ENCODE measurements around the gene EIF2S2. TPM values are rescaled to one million over a fixed set of nuclear protein-coding genes. Genes with fewer than 3 reads are reported as not detected.
A peak's percentile ranks its signal among the peaks of the same experiment; 100 is the strongest.
"Not testable (repeated sequence)": the region's sequence is repeated elsewhere in the genome, so short reads cannot be mapped to it uniquely, and the experiment has no call there.

EIF2S2 gene
- total and polyA plus RNA-seq, 2 donors: 54.8 to 58.1 TPM

GRCh38 chr20:34132491-34132890, 20.4 kb upstream of the EIF2S2 start:
- H3K27ac ChIP-seq (ENCODE audit: low read depth); H3K36me3 ChIP-seq (ENCODE audit: insufficient read depth); H3K4me3 ChIP-seq (ENCODE audit: low read depth, low read length); DNase-seq (ENCODE audit: extremely low spot score); H3K4me1 ChIP-seq (ENCODE audit: insufficient read depth): not testable (repeated sequence)
- 92% methylated on average over 26 of the region's 26 CpGs for WGBS

GRCh38 chr20:34131491-34131890, 19.4 kb upstream of the EIF2S2 start:
- 73% methylated on average over 4 of the region's 4 CpGs for WGBS
- DNase-seq (ENCODE audit: extremely low spot score): no peak

GRCh38 chr20:34129518-34130162, 17.6 kb upstream of the EIF2S2 start:
- DNase-seq (ENCODE audit: extremely low spot score): no peak
- no peak overlapping the region for H3K4me3 ChIP-seq (ENCODE audit: low read depth, low read length)
- 3% methylated on average over 10 of the region's 10 CpGs for WGBS

More at GRCh38 chr20:34131491-34131890, 19.4 kb upstream of the EIF2S2 start:
- no peak overlapping the region for H3K4me3 ChIP-seq (ENCODE audit: low read depth, low read length)
- no peak overlapping the region for H3K27ac ChIP-seq (ENCODE audit: low read depth)
- H3K36me3 ChIP-seq (ENCODE audit: insufficient read depth): no peaks in the 10 kb centered on the region
- H3K4me1 ChIP-seq (ENCODE audit: insufficient read depth): no peaks in the 10 kb centered on the region

GRCh38 chr20:34127792-34128191, 15.7 kb upstream of the EIF2S2 start:
- H3K27ac ChIP-seq (ENCODE audit: low read depth): no peak overlapping the region
- H3K4me1 ChIP-seq (ENCODE audit: insufficient read depth): no peaks in the 10 kb centered on the region
- 59% methylated on average over 10 of the region's 10 CpGs for WGBS
- H3K4me3 ChIP-seq (ENCODE audit: low read depth, low read length): no peak overlapping the region
- H3K36me3 ChIP-seq (ENCODE audit: insufficient read depth): no peaks in the 10 kb centered on the region
- DNase-seq (ENCODE audit: extremely low spot score): no peak

More at GRCh38 chr20:34129518-34130162, 17.6 kb upstream of the EIF2S2 start:
- H3K27ac ChIP-seq (ENCODE audit: low read depth): no peak overlapping the region
- H3K36me3 ChIP-seq (ENCODE audit: insufficient read depth): no peaks in the 10 kb centered on the region
- no peaks in the 10 kb centered on the region for H3K4me1 ChIP-seq (ENCODE audit: insufficient read depth)

GRCh38 chr20:34124469-34125249, 12.6 kb upstream of the EIF2S2 start:
- H3K4me3 ChIP-seq (ENCODE audit: low read depth, low read length): no peak overlapping the region
- no peak overlapping the region for H3K27ac ChIP-seq (ENCODE audit: low read depth)
- DNase-seq (ENCODE audit: extremely low spot score): no peak
- WGBS: 40% methylated on average over 2 of the region's 2 CpGs
- H3K4me1 ChIP-seq (ENCODE audit: insufficient read depth): no peaks in the 10 kb centered on the region
- no peaks in the 10 kb centered on the region for H3K36me3 ChIP-seq (ENCODE audit: insufficient read depth)

- DNase-seq (ENCODE audit: extremely low spot score): no peak
- no peak overlapping the region for H3K4me3 ChIP-seq (ENCODE audit: low read depth, low read length)
- no peak overlapping the region for H3K27ac ChIP-seq (ENCODE audit: low read depth)
- no peaks in the 10 kb centered on the region for H3K36me3 ChIP-seq (ENCODE audit: insufficient read depth)
- no peaks in the 10 kb centered on the region for H3K4me1 ChIP-seq (ENCODE audit: insufficient read depth)
Observed at GRCh38 chr20:34123309-34123708, 11.3 kb upstream of the EIF2S2 start.

- Histone ChIP-seq H3K36me3 (ENCODE audit: insufficient read depth) (no peaks in the 10 kb centered on the region), H3K4me1 (ENCODE audit: insufficient read depth) (no peaks in the 10 kb centered on the region), H3K27ac (ENCODE audit: low read depth) (no peak overlapping the region), H3K4me3 (ENCODE audit: low read depth, low read length) (no peak overlapping the region)
- WGBS: 94% methylated on average over 43 of the region's 43 CpGs
- DNase-seq (ENCODE audit: extremely low spot score): no peak
Observed at GRCh38 chr20:34122274-34122980, 10.4 kb upstream of the EIF2S2 start.

- 90% methylated on average over 2 of the region's 2 CpGs for WGBS
- Histone ChIP-seq H3K4me3 (ENCODE audit: low read depth, low read length) (no peak overlapping the region), H3K36me3 (ENCODE audit: insufficient read depth) (no peaks in the 10 kb centered on the region), H3K27ac (ENCODE audit: low read depth) (no peak overlapping the region), H3K4me1 (ENCODE audit: insufficient read depth) (no peaks in the 10 kb centered on the region)
- DNase-seq (ENCODE audit: extremely low spot score): no peak
Observed at GRCh38 chr20:34120213-34120612, 8.2 kb upstream of the EIF2S2 start.

- Histone ChIP-seq H3K4me3 (ENCODE audit: low read depth, low read length) (no peak overlapping the region), H3K36me3 (ENCODE audit: insufficient read depth) (no peaks in the 10 kb centered on the region), H3K27ac (ENCODE audit: low read depth) (no peak overlapping the region), H3K4me1 (ENCODE audit: insufficient read depth) (peaks cover 1% of the 10 kb centered on the region)
- no peak for DNase-seq (ENCODE audit: extremely low spot score)
Observed at GRCh38 chr20:34115232-34115631, 3.2 kb upstream of the EIF2S2 start.

- Histone ChIP-seq H3K4me3 (ENCODE audit: low read depth, low read length) (no peak overlapping the region), H3K4me1 (ENCODE audit: insufficient read depth) (peaks cover 2% of the 10 kb centered on the region), H3K27ac (ENCODE audit: low read depth) (no peak overlapping the region), H3K36me3 (ENCODE audit: insufficient read depth) (no peaks in the 10 kb centered on the region)
- no peak for DNase-seq (ENCODE audit: extremely low spot score)
- 84% methylated on average over 4 of the region's 4 CpGs for WGBS
Observed at GRCh38 chr20:34114809-34115208, 2.8 kb upstream of the EIF2S2 start.

GRCh38 chr20:34112600-34113101, 608 bp upstream of the EIF2S2 start:
- WGBS: under 1% methylated on average over 18 of the region's 18 CpGs
- Histone ChIP-seq H3K4me1 (ENCODE audit: insufficient read depth) (peaks cover 2% of the 10 kb centered on the region), H3K4me3 (ENCODE audit: low read depth, low read length) (peak overlapping the region; percentile 87), H3K36me3 (ENCODE audit: insufficient read depth) (no peaks in the 10 kb centered on the region), H3K27ac (ENCODE audit: low read depth) (peak overlapping the region; percentile 28)
- DNase-seq (ENCODE audit: extremely low spot score): no peak

GRCh38 chr20:34110745-34111641, 1.1 kb downstream of the EIF2S2 start:
- Histone ChIP-seq H3K27ac (ENCODE audit: low read depth) (peak overlapping the region; percentile 91), H3K4me1 (ENCODE audit: insufficient read depth) (peaks cover 2% of the 10 kb centered on the region), H3K36me3 (ENCODE audit: insufficient read depth) (no peaks in the 10 kb centered on the region), H3K4me3 (ENCODE audit: low read depth, low read length) (peak overlapping the region; percentile 87)
- 4% methylated on average over 22 of the region's 22 CpGs for WGBS
- no peak for DNase-seq (ENCODE audit: extremely low spot score)
